Muscle of arm (tissue), 14 donors: ENCODE data around the gene SKOR1. TPM values are rescaled to one million over a fixed set of nuclear protein-coding genes. Genes with fewer than 3 reads are reported as not detected.
A peak's percentile ranks its signal among the peaks of the same experiment; 100 is the strongest.

Source experiments
- DNase-seq: peaks from one replicate; pipeline ENCODE4 v3.0.0-alpha.2; 2013
- long read RNA-seq, 11 donors: transcript quantifications; one replicate each; lab custom pipeline, GENCODE V29; 2026
- polyA plus RNA-seq, 12 donors: library from polyadenylated mRNA; unstranded; fragments of 120-200 nt; gene quantifications; one replicate each; pipeline ENCODE4 v1.2.1, GENCODE V29; 2013; ENCODE audit not compliant: insufficient read length in 12 of 12

The SKOR1 gene
- under 1 TPM in 10 of 12 donors, not detected in 2; 0.28 to 0.77 (median 0.43) TPM for polyA plus RNA-seq
- long read RNA-seq, donor 1 = 0 reads
- long read RNA-seq, donor 2 = 0 reads
- long read RNA-seq, donor 3 = 0 reads
- long read RNA-seq, donor 4 = 0 reads
- long read RNA-seq, donor 5 = 0 reads
- long read RNA-seq, donor 6 = 0 reads
- long read RNA-seq, donor 7 = 0 reads
- long read RNA-seq, donor 8 = 0 reads
- long read RNA-seq, donor 9 = 0 reads
- long read RNA-seq, donor 10 = 0 reads
- long read RNA-seq, donor 11 = 0 reads

- peak; percentile 21 for DNase-seq
Measured at GRCh38 chr15:67824976-67825880, at the start of gene SKOR1. Gene SKOR1 (plus strand): TSS chr15:67825509. CDS start chr15:67825603, 94 bp downstream.

- no peak for DNase-seq
Measured at GRCh38 chr15:67775998-67776397, 49.3 kb upstream of the SKOR1 start.

GRCh38 chr15:67776600-67776999 lies 48.7 kb upstream of the SKOR1 start:
- DNase-seq = no peak

GRCh38 chr15:67777071-67777470 lies 48.2 kb upstream of the SKOR1 start:
- no peak for DNase-seq

GRCh38 chr15:67777773-67778172 lies 47.5 kb upstream of the SKOR1 start:
- DNase-seq = no peak

- DNase-seq = no peak
Measured at GRCh38 chr15:67778968-67779548, 46.3 kb upstream of the SKOR1 start.

- no peak for DNase-seq
Measured at GRCh38 chr15:67779549-67780111, 45.7 kb upstream of the SKOR1 start.

GRCh38 chr15:67781061-67781460 lies 44.2 kb upstream of the SKOR1 start:
- no peak for DNase-seq

GRCh38 chr15:67781907-67782690 lies 43.2 kb upstream of the SKOR1 start:
- no peak for DNase-seq

- DNase-seq = no peak
Measured at GRCh38 chr15:67782691-67782991, 42.7 kb upstream of the SKOR1 start.

GRCh38 chr15:67783303-67783702 lies 42.0 kb upstream of the SKOR1 start:
- no peak for DNase-seq

GRCh38 chr15:67784090-67784781 lies 41.1 kb upstream of the SKOR1 start:
- DNase-seq = no peak

GRCh38 chr15:67784856-67785430 lies 40.4 kb upstream of the SKOR1 start:
- no peak for DNase-seq

GRCh38 chr15:67785431-67785830 lies 39.9 kb upstream of the SKOR1 start:
- no peak for DNase-seq

GRCh38 chr15:67786646-67787045 lies 38.7 kb upstream of the SKOR1 start:
- no peak for DNase-seq

- no peak for DNase-seq
Measured at GRCh38 chr15:67788986-67789385, 36.3 kb upstream of the SKOR1 start.

GRCh38 chr15:67790610-67791319 lies 34.5 kb upstream of the SKOR1 start:
- no peak for DNase-seq

GRCh38 chr15:67792250-67792942 lies 32.9 kb upstream of the SKOR1 start:
- no peak for DNase-seq

GRCh38 chr15:67794832-67795574 lies 30.3 kb upstream of the SKOR1 start:
- DNase-seq = no peak
